MM.1S (cell line): ENCODE results near the gene SLC44A1.

Experiments
- DNase-seq: peaks from one replicate; pipeline ENCODE4 v3.0.0-alpha.2; 2015
- H2AFZ ChIP-seq: fragments of 300-600 bp; sonication (generic); 2 replicates; pipeline ENCODE4 v1.6.0; 2016; ENCODE audit warnings: antibody characterized with exemption, low read length
- H3F3A ChIP-seq: fragments of 300-600 bp; sonication (generic); 2 replicates; pipeline ENCODE4 v1.6.1; 2016; ENCODE audit warnings: mild to moderate bottlenecking, antibody characterized with exemption, low read length, moderate library complexity, mixed read lengths; ENCODE audit not compliant: insufficient read depth
- H3K27ac ChIP-seq: fragments of 300-600 bp; sonication (generic); 2 replicates; pipeline ENCODE4 v1.5.1; 2016; ENCODE audit warnings: mild to moderate bottlenecking, low read length
- H3K27me3 ChIP-seq: fragments of 300-600 bp; sonication (generic); replicated peaks from 2 replicates; pipeline ENCODE4 v1.6.0; 2016; ENCODE audit warnings: low read length; ENCODE audit not compliant: insufficient read depth
- H3K36me3 ChIP-seq: fragments of 300-600 bp; sonication (generic); replicated peaks from 2 replicates; pipeline ENCODE4 v1.6.1; 2016; ENCODE audit warnings: mild to moderate bottlenecking, low read length, mixed read lengths; ENCODE audit not compliant: insufficient read depth
- H3K4me1 ChIP-seq: fragments of 300-600 bp; sonication (generic); 2 replicates; pipeline ENCODE4 v1.6.1; 2016; ENCODE audit warnings: low read length, mixed read lengths
- H3K4me2 ChIP-seq: fragments of 300-600 bp; sonication (generic); 2 replicates; pipeline ENCODE4 v1.6.0; 2016; ENCODE audit warnings: low read depth, low read length
- H3K4me3 ChIP-seq: fragments of 300-600 bp; sonication (generic); 2 replicates; pipeline ENCODE4 v1.5.1; 2016; ENCODE audit warnings: low read length, mixed read lengths
- H3K79me2 ChIP-seq: fragments of 300-600 bp; sonication (generic); 2 replicates; pipeline ENCODE4 v1.6.1; 2016; ENCODE audit warnings: mixed run types, low read length, mixed read lengths
- H3K9ac ChIP-seq: fragments of 300-600 bp; sonication (generic); 2 replicates; pipeline ENCODE4 v1.6.1; 2016; ENCODE audit warnings: low read length, mixed read lengths
- H3K9me2 ChIP-seq: fragments of 300-600 bp; sonication (generic); replicated peaks from 2 replicates; pipeline ENCODE4 v1.6.1; 2016; ENCODE audit warnings: mild to moderate bottlenecking, low read length, mixed read lengths; ENCODE audit not compliant: insufficient read depth
- H3K9me3 ChIP-seq: fragments of 300-600 bp; sonication (generic); replicated peaks from 2 replicates; pipeline ENCODE4 v1.6.1; 2016; ENCODE audit warnings: mild to moderate bottlenecking, low read length, mixed read lengths; ENCODE audit not compliant: insufficient read depth
- H4K20me1 ChIP-seq: fragments of 300-600 bp; sonication (generic); 2 replicates; pipeline ENCODE4 v1.6.1; 2016; ENCODE audit warnings: mild to moderate bottlenecking, low read length, moderate library complexity, mixed read lengths; ENCODE audit not compliant: insufficient read depth
- CTCF ChIP-seq: fragments of 300-600 bp; sonication (generic); IDR thresholded peaks from 2 replicates; pipeline ENCODE4 v1.5.1; 2016; ENCODE audit warnings: antibody characterized with exemption, low read length, mixed read lengths
- EZH2 ChIP-seq: fragments of 300-600 bp; sonication (generic); optimal IDR thresholded peaks from 2 replicates; pipeline ENCODE3; 2017; ENCODE audit warnings: low read depth, mild to moderate bottlenecking, antibody characterized with exemption, low read length, mixed read lengths
- EZH2phosphoT487 ChIP-seq: fragments of 300-600 bp; sonication (generic); IDR thresholded peaks from 2 replicates; pipeline ENCODE4 v1.6.1; 2018; ENCODE audit warnings: antibody characterized with exemption, low read length

The SLC44A1 gene

GRCh38 chr9:105218673-105219072 is 25.8 kb upstream of the SLC44A1 start:
- DNase-seq: no peak
- no peak for TF ChIP-seq EZH2phosphoT487
- no peak for TF ChIP-seq EZH2
- TF ChIP-seq CTCF: no peak
- Histone ChIP-seq H3K4me3 (no peak overlapping the region), H3K4me2 (no peak overlapping the region), H3K9me3 (no peaks in the 10 kb centered on the region; the same call in 1 of the 2 replicates), H3K27ac (no peak overlapping the region), H3K79me2 (no peaks in the 10 kb centered on the region), H3K36me3 (no peaks in the 10 kb centered on the region), H4K20me1 (no peaks in the 10 kb centered on the region), H2AFZ (no peak overlapping the region), H3F3A (no peaks in the 10 kb centered on the region), H3K9ac (no peak overlapping the region), H3K4me1 (no peaks in the 10 kb centered on the region), H3K9me2 (no peaks in the 10 kb centered on the region), H3K27me3 (no peaks in the 10 kb centered on the region)

GRCh38 chr9:105219291-105219805 is 25.1 kb upstream of the SLC44A1 start:
- Histone ChIP-seq H3K4me3 (no peak overlapping the region), H3K4me2 (no peak overlapping the region), H3K27ac (no peak overlapping the region), H3K79me2 (no peaks in the 10 kb centered on the region), H3K9me2 (no peaks in the 10 kb centered on the region), H3K9me3 (no peaks in the 10 kb centered on the region; the same call in 1 of the 2 replicates), H3F3A (no peaks in the 10 kb centered on the region), H3K36me3 (no peaks in the 10 kb centered on the region), H2AFZ (no peak overlapping the region), H3K9ac (no peak overlapping the region), H3K27me3 (no peaks in the 10 kb centered on the region), H4K20me1 (no peaks in the 10 kb centered on the region), H3K4me1 (no peaks in the 10 kb centered on the region)
- no peak for DNase-seq
- TF ChIP-seq CTCF: no peak
- TF ChIP-seq EZH2phosphoT487: no peak
- no peak for TF ChIP-seq EZH2

GRCh38 chr9:105220451-105220850 is 24.0 kb upstream of the SLC44A1 start:
- Histone ChIP-seq H3K9me3 (no peaks in the 10 kb centered on the region; the same call in 1 of the 2 replicates), H4K20me1 (no peaks in the 10 kb centered on the region), H3K27ac (no peak overlapping the region), H3K36me3 (no peaks in the 10 kb centered on the region), H3K4me3 (no peak overlapping the region), H3K4me2 (no peak overlapping the region), H2AFZ (no peak overlapping the region), H3K9me2 (no peaks in the 10 kb centered on the region), H3K27me3 (no peaks in the 10 kb centered on the region), H3K79me2 (no peaks in the 10 kb centered on the region), H3F3A (no peaks in the 10 kb centered on the region), H3K9ac (no peak overlapping the region), H3K4me1 (no peaks in the 10 kb centered on the region)
- no peak for TF ChIP-seq EZH2
- TF ChIP-seq CTCF: no peak
- TF ChIP-seq EZH2phosphoT487: no peak
- DNase-seq: no peak
